A549 (cell line): ENCODE measurements around the gene FNIP1. TPM values are rescaled to one million over a fixed set of nuclear protein-coding genes. Genes with fewer than 3 reads are reported as not detected.
"Not testable (repeated sequence)": the region's sequence is repeated elsewhere in the genome, so short reads cannot be mapped to it uniquely, and the experiment has no call there.

Experiments
- ATAC-seq, 2 experiments: fragments of 200-7000 bp in 1 of 2; fragments of >200 bp in 1 of 2; cut with Nextera tagmentation in 1 of 2; cut with Tn5 transposase in 1 of 2; 3 replicates each; pipeline versions ENCODE4 v1.8.0 to v1.9.1; 2018 to 2020; ENCODE audit warnings: mild to moderate bottlenecking in 1 of 2, moderate library complexity in 1 of 2
- CTCF ChIA-PET: fragments of 300-600 bp; sonication (Branson Sonifier 250); formaldehyde crosslinking; extraction: SDS; loops from one replicate; lab custom pipeline; 2021; ENCODE audit warnings: antibody characterized with exemption, inconsistent platforms; lab: Yijun Ruan, JAX
- POLR2A ChIA-PET: fragments of 350-600 bp; formaldehyde crosslinking; extraction: SDS; loops from one replicate; lab custom pipeline; 2021; ENCODE audit warnings: antibody characterized with exemption, inconsistent platforms; lab: Yijun Ruan, JAX
- DNase-seq, 2 experiments: peaks; one replicate each; pipeline versions ENCODE4 v3.0.0 to v3.0.0-alpha.2; 2011 to 2016; ENCODE audit warnings: low read depth in 1 of 2, low spot score in 1 of 2
- FAIRE-seq: peaks from 2 replicates; lab custom pipeline; 2011; peaks lifted over from hg19 to GRCh38; lab: Jason Lieb, UNC
- H3K27ac ChIP-seq, 2 experiments: fragments of >200 bp; sonication (Bioruptor Twin); formaldehyde crosslinking; 3 replicates each; pipeline ENCODE4 v1.5.1; 2016 to 2017
- H3K4me1 ChIP-seq: fragments of >200 bp; sonication (Bioruptor Twin); formaldehyde crosslinking; 3 replicates; pipeline ENCODE4 v1.6.1; 2016
- H3K4me2 ChIP-seq: fragments of >200 bp; sonication (Bioruptor Twin); formaldehyde crosslinking; 3 replicates; pipeline ENCODE4 v1.6.1; 2016
- H3K4me3 ChIP-seq: fragments of >200 bp; sonication (Bioruptor Twin); formaldehyde crosslinking; 3 replicates; pipeline ENCODE4 v1.5.1; 2016
- H3K9me3 ChIP-seq: fragments of >200 bp; sonication (Bioruptor Twin); formaldehyde crosslinking; 3 replicates; pipeline ENCODE4 v1.6.1; 2016
- CBX8 ChIP-seq: fragments of 200-600 bp; sonication (generic); IDR thresholded peaks from 2 replicates; pipeline ENCODE4 v1.6.1; 2016
- CHD4 ChIP-seq: fragments of 200-600 bp; sonication (generic); IDR thresholded peaks from 2 replicates; pipeline ENCODE4 v1.6.1; 2016; ENCODE audit warnings: antibody characterized with exemption, mild to moderate bottlenecking, borderline replicate concordance
- EP300 ChIP-seq, 2 experiments: fragments of >200 bp; sonication (Bioruptor Twin); formaldehyde crosslinking; IDR thresholded peaks; 2 replicates in 1 of 2; 3 replicates in 1 of 2; pipeline ENCODE4 v1.6.1; 2016 to 2017
- FOSB ChIP-seq: fragments of 250-450 bp; sonication (Bioruptor Pico); IDR thresholded peaks from 2 replicates; pipeline ENCODE4 v1.5.0; 2020; ENCODE audit warnings: mild to moderate bottlenecking, moderate library complexity
- FOXS1 ChIP-seq: fragments of 250-450 bp; sonication (Bioruptor Pico); IDR thresholded peaks from 2 replicates; pipeline ENCODE4 v1.5.0; 2020; ENCODE audit warnings: mild to moderate bottlenecking, moderate library complexity
- HDAC2 ChIP-seq: fragments of 200-600 bp; sonication (generic); IDR thresholded peaks from 2 replicates; pipeline ENCODE4 v1.6.1; 2016
- HEYL ChIP-seq: fragments of 250-450 bp; sonication (Bioruptor Pico); IDR thresholded peaks from 2 replicates; pipeline ENCODE4 v1.8.0; 2021; ENCODE audit warnings: mild to moderate bottlenecking, moderate library complexity
- POLR2AphosphoS2 ChIP-seq: conservative IDR thresholded peaks from 2 replicates; pipeline ENCODE4 v1.6.1; 2012; ENCODE audit warnings: low read length, improper control_type of control experiment, inconsistent platforms
- SMC3 ChIP-seq: fragments of >200 bp; sonication (Bioruptor Twin); formaldehyde crosslinking; IDR thresholded peaks from 3 replicates; pipeline ENCODE4 v1.6.1; 2018; ENCODE audit warnings: inconsistent platforms
- SREBF2 ChIP-seq: fragments of 450-650 bp; IDR thresholded peaks from 2 replicates; pipeline ENCODE4 v1.6.1; 2014; ENCODE audit warnings: mild to moderate bottlenecking, moderate library complexity
- ZC3H11A ChIP-seq: fragments of 450-650 bp; IDR thresholded peaks from 2 replicates; pipeline ENCODE4 v1.6.1; 2014; ENCODE audit warnings: antibody characterized with exemption, mild to moderate bottlenecking
- ZNF302 ChIP-seq: fragments of 250-450 bp; sonication (Bioruptor Pico); IDR thresholded peaks from 2 replicates; pipeline ENCODE4 v1.9.0; 2021; ENCODE audit warnings: inconsistent platforms, mild to moderate bottlenecking, moderate library complexity
- ZSCAN20 ChIP-seq: fragments of 250-450 bp; sonication (Bioruptor Pico); IDR thresholded peaks from 2 replicates; pipeline ENCODE4 v1.8.0; 2022; ENCODE audit warnings: mild to moderate bottlenecking, moderate library complexity
- WGBS: methylation state at CpG from one replicate; pipeline ENCODE4 v1.1.6; 2017; ENCODE audit errors: missing lambda C conversion rate; 5-methylcytosine and 5-hydroxymethylcytosine counted together
- polyA plus RNA-seq, 4 experiments: library from polyadenylated mRNA; depleted of rRNA in 3 of 4; stranded (reverse); fragments of >200 nt; fragmentation: RNase III in 1 of 4; extraction: RNeasy Plus Mini Kit Qiagen cat#74134 plus additional on column Dnase treatment in 1 of 4; gene quantifications; 2 replicates in 3 of 4; 3 replicates in 1 of 4; pipeline ENCODE4 v1.2.3, GENCODE V29; 2011 to 2017
- TF ChIP-seq, protein P1 (sequence below): fragments of >200 bp; sonication (Bioruptor Twin); formaldehyde crosslinking; IDR thresholded peaks from 3 replicates; pipeline ENCODE4 v1.6.1; 2016
- TF ChIP-seq, protein P2 (sequence below): fragments of 450-650 bp; IDR thresholded peaks from 2 replicates; pipeline ENCODE4 v1.6.1; 2014; ENCODE audit warnings: antibody characterized with exemption
- TF ChIP-seq, protein P3 (sequence below): IDR thresholded peaks from 2 replicates; pipeline ENCODE4 v1.6.1; 2012; ENCODE audit warnings: low read depth, borderline replicate concordance
- TF ChIP-seq, protein P4 (sequence below): fragments of >200 bp; sonication (Bioruptor Twin); formaldehyde crosslinking; IDR thresholded peaks from 2 replicates; pipeline ENCODE4 v1.6.1; 2016
- TF ChIP-seq, protein P5 (sequence below): IDR thresholded peaks from 2 replicates; pipeline ENCODE4 v1.6.1; 2012

The FNIP1 gene
- polyA plus RNA-seq, 2 of the 4 experiments (the other 2 are of a cell fraction) = 7.5 to 9.6 TPM

DNA sequence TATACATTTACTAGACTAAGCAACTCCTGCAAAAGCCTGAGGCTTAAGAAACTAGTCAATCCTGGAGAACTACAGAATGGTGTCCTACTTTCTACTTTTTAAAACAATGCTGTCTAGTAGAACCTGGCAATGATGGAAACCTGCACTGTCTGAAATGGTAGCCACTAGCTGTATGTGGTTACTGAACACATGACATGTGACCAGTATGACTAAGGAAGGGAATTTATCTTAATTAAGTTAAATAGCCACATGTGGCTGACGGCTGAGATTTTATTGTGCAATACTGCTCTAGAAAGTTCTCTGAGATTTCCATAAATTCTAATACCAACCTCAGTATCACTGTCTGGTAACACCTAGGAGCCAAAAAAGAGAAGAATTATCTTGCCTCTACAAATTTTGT lies 116.9 kb downstream of the FNIP1 start:
- ChIA-PET POLR2A (no interaction called here), CTCF (no interaction called here)
- H3K9me3 ChIP-seq = no peaks in the 10 kb centered on the region
- H3K27ac ChIP-seq = no peak overlapping the region
- no peak overlapping the region for H3K4me3 ChIP-seq
- WGBS = 58% methylated on average over 1 of the region's 1 CpG
- no peak for FAIRE-seq
- DNase-seq = no peak
- TF ChIP-seq EP300 (IDR thresholded peaks at IDR 0.05) = no peak
- TF ChIP-seq, protein P1, sequence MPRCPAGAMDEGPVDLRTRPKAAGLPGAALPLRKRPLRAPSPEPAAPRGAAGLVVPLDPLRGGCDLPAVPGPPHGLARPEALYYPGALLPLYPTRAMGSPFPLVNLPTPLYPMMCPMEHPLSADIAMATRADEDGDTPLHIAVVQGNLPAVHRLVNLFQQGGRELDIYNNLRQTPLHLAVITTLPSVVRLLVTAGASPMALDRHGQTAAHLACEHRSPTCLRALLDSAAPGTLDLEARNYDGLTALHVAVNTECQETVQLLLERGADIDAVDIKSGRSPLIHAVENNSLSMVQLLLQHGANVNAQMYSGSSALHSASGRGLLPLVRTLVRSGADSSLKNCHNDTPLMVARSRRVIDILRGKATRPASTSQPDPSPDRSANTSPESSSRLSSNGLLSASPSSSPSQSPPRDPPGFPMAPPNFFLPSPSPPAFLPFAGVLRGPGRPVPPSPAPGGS = no peak
- TF ChIP-seq ZSCAN20 (CRISPR knock-in tag) = no peak
- no peak for TF ChIP-seq HEYL (CRISPR knock-in tag)
- no peak for TF ChIP-seq SMC3
- no peak for TF ChIP-seq FOSB (CRISPR knock-in tag)
- TF ChIP-seq, protein P2, sequence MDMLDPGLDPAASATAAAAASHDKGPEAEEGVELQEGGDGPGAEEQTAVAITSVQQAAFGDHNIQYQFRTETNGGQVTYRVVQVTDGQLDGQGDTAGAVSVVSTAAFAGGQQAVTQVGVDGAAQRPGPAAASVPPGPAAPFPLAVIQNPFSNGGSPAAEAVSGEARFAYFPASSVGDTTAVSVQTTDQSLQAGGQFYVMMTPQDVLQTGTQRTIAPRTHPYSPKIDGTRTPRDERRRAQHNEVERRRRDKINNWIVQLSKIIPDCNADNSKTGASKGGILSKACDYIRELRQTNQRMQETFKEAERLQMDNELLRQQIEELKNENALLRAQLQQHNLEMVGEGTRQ = no peak
- no peak for TF ChIP-seq ZNF302 (CRISPR knock-in tag)
- TF ChIP-seq, protein P3, sequence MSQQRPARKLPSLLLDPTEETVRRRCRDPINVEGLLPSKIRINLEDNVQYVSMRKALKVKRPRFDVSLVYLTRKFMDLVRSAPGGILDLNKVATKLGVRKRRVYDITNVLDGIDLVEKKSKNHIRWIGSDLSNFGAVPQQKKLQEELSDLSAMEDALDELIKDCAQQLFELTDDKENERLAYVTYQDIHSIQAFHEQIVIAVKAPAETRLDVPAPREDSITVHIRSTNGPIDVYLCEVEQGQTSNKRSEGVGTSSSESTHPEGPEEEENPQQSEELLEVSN = no peak
- no peak for TF ChIP-seq POLR2AphosphoS2
- no peak for TF ChIP-seq CHD4
- TF ChIP-seq, protein P4, sequence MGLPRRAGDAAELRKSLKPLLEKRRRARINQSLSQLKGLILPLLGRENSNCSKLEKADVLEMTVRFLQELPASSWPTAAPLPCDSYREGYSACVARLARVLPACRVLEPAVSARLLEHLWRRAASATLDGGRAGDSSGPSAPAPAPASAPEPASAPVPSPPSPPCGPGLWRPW = no peak
- no peak for TF ChIP-seq HDAC2
- TF ChIP-seq SREBF2 = no peak
- no peak for TF ChIP-seq CBX8
- TF ChIP-seq, protein P5, sequence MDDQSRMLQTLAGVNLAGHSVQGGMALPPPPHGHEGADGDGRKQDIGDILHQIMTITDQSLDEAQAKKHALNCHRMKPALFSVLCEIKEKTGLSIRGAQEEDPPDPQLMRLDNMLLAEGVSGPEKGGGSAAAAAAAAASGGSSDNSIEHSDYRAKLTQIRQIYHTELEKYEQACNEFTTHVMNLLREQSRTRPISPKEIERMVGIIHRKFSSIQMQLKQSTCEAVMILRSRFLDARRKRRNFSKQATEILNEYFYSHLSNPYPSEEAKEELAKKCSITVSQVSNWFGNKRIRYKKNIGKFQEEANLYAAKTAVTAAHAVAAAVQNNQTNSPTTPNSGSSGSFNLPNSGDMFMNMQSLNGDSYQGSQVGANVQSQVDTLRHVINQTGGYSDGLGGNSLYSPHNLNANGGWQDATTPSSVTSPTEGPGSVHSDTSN = no peak
- no peak for TF ChIP-seq ZC3H11A
- no peaks in the 10 kb centered on the region for H3K4me1 ChIP-seq
- no peak overlapping the region for H3K4me2 ChIP-seq
- ATAC-seq = no peak

DNA sequence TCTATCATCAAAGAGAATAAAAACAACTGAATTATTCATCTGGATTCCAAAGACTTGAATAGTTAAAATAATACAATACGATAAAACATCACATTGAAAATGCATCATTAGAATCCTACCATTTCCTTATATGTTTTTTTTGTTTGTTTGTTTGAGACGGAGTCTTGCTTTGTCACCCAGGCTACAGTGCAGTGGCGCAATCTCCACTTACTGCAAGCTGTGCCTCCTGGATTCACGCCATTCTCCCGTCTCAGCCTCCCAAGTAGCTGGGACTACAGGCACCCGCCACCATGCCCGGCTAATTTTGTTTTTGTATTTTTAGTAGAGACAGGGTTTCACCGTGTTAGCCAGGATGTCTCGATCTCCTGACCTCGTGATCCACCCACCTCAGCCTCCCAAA lies 118.5 kb downstream of the FNIP1 start:
- DNase-seq = peak in 1 of 2 experiments; percentile 28
- H3K27ac ChIP-seq, ATAC-seq, H3K4me3 ChIP-seq, CTCF ChIA-PET, H3K9me3 ChIP-seq, FAIRE-seq, H3K4me1 ChIP-seq, POLR2A ChIA-PET, H3K4me2 ChIP-seq: not testable (repeated sequence)
- WGBS = 95% methylated on average over 10 of the region's 10 CpGs

DNA sequence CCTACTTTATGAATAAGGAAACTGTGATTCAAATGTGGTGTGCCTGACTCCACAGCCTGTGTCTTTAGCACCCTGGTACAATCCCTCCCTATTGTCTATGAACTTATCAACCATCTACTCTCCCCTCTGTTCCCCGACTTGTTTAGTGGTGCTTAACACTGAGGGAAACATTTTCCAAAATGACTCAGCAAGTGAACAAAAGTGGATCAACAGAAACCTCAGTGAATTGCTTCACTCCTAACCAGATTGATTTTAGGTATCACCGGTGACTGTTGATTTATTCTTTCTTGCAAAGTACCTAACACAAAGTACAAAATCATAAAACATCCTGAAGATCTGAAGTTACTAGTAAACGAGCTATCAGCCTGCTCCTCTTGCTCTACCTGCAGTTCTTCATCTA lies 119.7 kb downstream of the FNIP1 start:
- Histone ChIP-seq H3K4me2 (no peak overlapping the region), H3K9me3 (no peaks in the 10 kb centered on the region), H3K4me1 (peaks cover 8% of the 10 kb centered on the region), H3K27ac (no peak overlapping the region), H3K4me3 (no peak overlapping the region)
- CTCF ChIA-PET = interaction anchor here (1.2 kb wide), 1 partner anchor 17 kb away, joined by 3 read pairs; no protein-coding TSS in a partner anchor
- ATAC-seq = no peak
- FAIRE-seq = no peak
- TF ChIP-seq, protein P2 = no peak
- TF ChIP-seq, protein P1 = no peak
- TF ChIP-seq FOXS1 = no peak
- POLR2A ChIA-PET = no interaction called here
- WGBS = 63% methylated on average over 3 of the region's 3 CpGs
- no peak for DNase-seq
